Measurements from ENCODE around the gene TGM5.

DNA sequence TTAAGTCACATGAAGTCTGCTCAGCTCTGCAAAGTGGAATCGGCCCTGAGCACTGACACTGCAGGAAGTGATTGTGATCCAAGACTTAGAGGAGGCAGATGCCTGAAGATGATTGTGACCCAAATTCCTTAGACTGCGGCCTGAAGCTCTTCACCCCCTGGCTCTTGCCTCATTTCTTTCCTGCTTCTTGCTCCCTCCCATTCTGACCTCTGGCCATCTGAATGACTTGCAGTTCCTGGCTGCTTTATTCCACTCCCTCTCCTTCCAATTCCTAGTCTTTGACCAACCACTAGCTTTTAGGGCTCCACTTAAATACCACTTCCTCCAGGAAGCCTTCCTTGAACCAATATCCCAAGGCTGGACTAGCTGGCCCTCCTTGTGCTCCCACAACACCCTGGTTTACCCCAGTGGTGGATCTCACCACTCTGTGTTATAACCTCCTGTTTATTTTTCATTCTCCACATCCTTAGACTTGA is 36.0 kb downstream of the TGM5 start:
- no peak for TF ChIP-seq POLR2A (IDR thresholded peaks at IDR 0.05)
- TF ChIP-seq, protein P1, sequence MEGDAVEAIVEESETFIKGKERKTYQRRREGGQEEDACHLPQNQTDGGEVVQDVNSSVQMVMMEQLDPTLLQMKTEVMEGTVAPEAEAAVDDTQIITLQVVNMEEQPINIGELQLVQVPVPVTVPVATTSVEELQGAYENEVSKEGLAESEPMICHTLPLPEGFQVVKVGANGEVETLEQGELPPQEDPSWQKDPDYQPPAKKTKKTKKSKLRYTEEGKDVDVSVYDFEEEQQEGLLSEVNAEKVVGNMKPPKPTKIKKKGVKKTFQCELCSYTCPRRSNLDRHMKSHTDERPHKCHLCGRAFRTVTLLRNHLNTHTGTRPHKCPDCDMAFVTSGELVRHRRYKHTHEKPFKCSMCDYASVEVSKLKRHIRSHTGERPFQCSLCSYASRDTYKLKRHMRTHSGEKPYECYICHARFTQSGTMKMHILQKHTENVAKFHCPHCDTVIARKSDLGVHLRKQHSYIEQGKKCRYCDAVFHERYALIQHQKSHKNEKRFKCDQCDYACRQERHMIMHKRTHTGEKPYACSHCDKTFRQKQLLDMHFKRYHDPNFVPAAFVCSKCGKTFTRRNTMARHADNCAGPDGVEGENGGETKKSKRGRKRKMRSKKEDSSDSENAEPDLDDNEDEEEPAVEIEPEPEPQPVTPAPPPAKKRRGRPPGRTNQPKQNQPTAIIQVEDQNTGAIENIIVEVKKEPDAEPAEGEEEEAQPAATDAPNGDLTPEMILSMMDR (IDR thresholded peaks at IDR 0.05) = no peak

Data from right lobe of liver (tissue), 4 donors.